ENCODE data around the gene SPATS2L.

DNA sequence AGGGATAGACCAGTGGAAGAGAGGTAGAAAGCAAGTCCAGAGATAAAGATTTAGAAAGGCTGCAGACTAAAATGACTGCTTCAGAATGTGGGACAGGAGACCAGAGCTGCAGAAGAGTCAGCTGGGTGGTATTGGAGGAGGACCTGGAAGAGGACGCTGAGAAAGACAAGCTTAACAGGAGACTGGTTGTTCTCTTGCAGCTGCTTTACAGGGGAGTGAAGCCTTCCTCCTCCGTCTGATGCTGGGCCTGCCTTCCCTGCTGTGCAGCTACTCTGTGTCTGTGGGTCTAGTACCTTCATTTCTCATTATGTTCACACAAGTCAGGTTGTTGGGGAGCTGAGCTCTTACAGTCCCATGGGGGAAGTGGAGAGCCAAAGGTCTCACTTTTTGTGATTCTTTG is 35.7 kb downstream of the SPATS2L start:
- TF ChIP-seq YY1 (IDR thresholded peaks at IDR 0.05; ENCODE audit: insufficient read depth, insufficient read length) (no peak), SUZ12 (IDR thresholded peaks at IDR 0.05; ENCODE audit: extremely low read depth, insufficient read depth, insufficient read length) (no peak), ZNF274 (IDR thresholded peaks at IDR 0.05; ENCODE audit: low read depth, low read length) (no peak)

Measured in NT2/D1 (cell line).